Measurements from ENCODE around the gene MAP2. TPM values are rescaled to one million over a fixed set of nuclear protein-coding genes. Genes with fewer than 3 reads are reported as not detected.

Gene MAP2
- total and polyA plus RNA-seq, 2 of the 13 experiments (the other 11 are each of a cell fraction or from before 2014, with no cell fraction given): 0.08 TPM; not detected in 1

GRCh38 chr2:209613649-209614305, 189.9 kb downstream of the MAP2 start:
- Histone ChIP-seq H2AFZ (ENCODE audit: low read length) (no peak overlapping the region), H3K9me3 (ENCODE audit: low read length) (no peaks in the 10 kb centered on the region), H3K36me3 (replicated peaks in 1 of 2; ENCODE audit: control insufficient read depth in 1 of 2, insufficient read depth in 2 of 2, low read length in 2 of 2) (no peaks in the 10 kb centered on the region), H4K20me1 (ENCODE audit: insufficient read depth, low read length) (no peaks in the 10 kb centered on the region), H3K4me2 (ENCODE audit: low read depth, low read length) (no peak overlapping the region), H3K27ac (ENCODE audit: extremely low read length, insufficient read depth, low read length) (no peak overlapping the region), H3K4me1 (ENCODE audit: insufficient read depth, low read length) (no peaks in the 10 kb centered on the region), H3K4me3 (replicated peaks in 1 of 3; ENCODE audit: insufficient read depth in 1 of 3, low read depth in 2 of 3, low read length in 3 of 3) (no peak overlapping the region), H3K9ac (ENCODE audit: insufficient read depth, low read depth, low read length) (no peak overlapping the region), H3K79me2 (ENCODE audit: insufficient read depth, low read length) (no peaks in the 10 kb centered on the region), H3K27me3 (ENCODE audit: control insufficient read depth in 1 of 2, insufficient read depth in 2 of 2, low read length in 2 of 2) (no peaks in the 10 kb centered on the region)
- WGBS (ENCODE audit: low lambda C conversion rate): 3% methylated on average over 5 of the region's 5 CpGs
- DNase-seq (ENCODE audit: low spot score) (no peak), FAIRE-seq (no peak), ATAC-seq (no peak)
- TF ChIP-seq SRY (CRISPR knock-in tag; IDR thresholded peaks at IDR 0.05) (no peak), ZNF547 (CRISPR knock-in tag; IDR thresholded peaks at IDR 0.05) (no peak), NFKBIZ (CRISPR knock-in tag; IDR thresholded peaks at IDR 0.05) (no peak), ZNF451 (CRISPR knock-in tag; IDR thresholded peaks at IDR 0.05) (no peak), ATF2 (CRISPR knock-in tag; IDR thresholded peaks at IDR 0.05) (no peak), RFX3 (CRISPR knock-in tag; IDR thresholded peaks at IDR 0.05) (no peak)
- POLR2A ChIA-PET: no interaction called here
- CTCF ChIA-PET (ENCODE audit: low intra/inter-chr PET ratio, low total read pairs): no interaction called here
- in situ Hi-C loops (cut with HindIII; ENCODE audit: extremely low pct_ligation_motif_present, low pct_unique_long_range_greater_than_20kb): no loop called here
- intact Hi-C loops (cut with micrococcal nuclease; ENCODE audit: unreplicated experiment): no loop called here
- no TSS peak for BruUV-seq (replicated peaks)

- H3K4me2 ChIP-seq (ENCODE audit: low read depth, low read length): no peak overlapping the region
- 21% methylated on average over 6 of the region's 6 CpGs for WGBS (ENCODE audit: low lambda C conversion rate)
Observed at GRCh38 chr2:209614690-209615369, 191.0 kb downstream of the MAP2 start.

More at GRCh38 chr2:209614690-209615369, 191.0 kb downstream of the MAP2 start:
- FAIRE-seq (no peak), ATAC-seq (no peak), DNase-seq (ENCODE audit: low spot score) (no peak)
- Histone ChIP-seq H3K9ac (ENCODE audit: insufficient read depth, low read depth, low read length) (no peak overlapping the region), H3K27me3 (ENCODE audit: control insufficient read depth in 1 of 2, insufficient read depth in 2 of 2, low read length in 2 of 2) (no peaks in the 10 kb centered on the region), H3K27ac (ENCODE audit: extremely low read length, insufficient read depth, low read length) (no peak overlapping the region), H3K4me1 (ENCODE audit: insufficient read depth, low read length) (no peaks in the 10 kb centered on the region), H2AFZ (ENCODE audit: low read length) (no peak overlapping the region), H4K20me1 (ENCODE audit: insufficient read depth, low read length) (no peaks in the 10 kb centered on the region), H3K79me2 (ENCODE audit: insufficient read depth, low read length) (no peaks in the 10 kb centered on the region), H3K9me3 (ENCODE audit: low read length) (no peaks in the 10 kb centered on the region), H3K4me3 (replicated peaks in 1 of 3; ENCODE audit: insufficient read depth in 1 of 3, low read depth in 2 of 3, low read length in 3 of 3) (no peak overlapping the region), H3K36me3 (replicated peaks in 1 of 2; ENCODE audit: control insufficient read depth in 1 of 2, insufficient read depth in 2 of 2, low read length in 2 of 2) (no peaks in the 10 kb centered on the region)
- intact Hi-C loops (cut with micrococcal nuclease; ENCODE audit: unreplicated experiment): no loop called here
- in situ Hi-C loops (cut with HindIII; ENCODE audit: extremely low pct_ligation_motif_present, low pct_unique_long_range_greater_than_20kb): no loop called here
- CTCF ChIA-PET (ENCODE audit: low intra/inter-chr PET ratio, low total read pairs): no interaction called here
- no TSS peak for BruUV-seq (replicated peaks)
- TF ChIP-seq SPEN (CRISPR knock-in tag; IDR thresholded peaks at IDR 0.05; ENCODE audit: low read depth) (no peak), ZBTB21 (CRISPR knock-in tag; IDR thresholded peaks at IDR 0.05) (no peak), HNRNPK (IDR thresholded peaks at IDR 0.05; ENCODE audit: low read depth, low read length, poor library complexity, severe bottlenecking) (no peak)
- POLR2A ChIA-PET: no interaction called here

Data from HepG2 (cell line).